K562 (cell line): ENCODE measurements around the gene MBOAT1. TPM values are rescaled to one million over a fixed set of nuclear protein-coding genes. Genes with fewer than 3 reads are reported as not detected.

Experiments used
- ATAC-seq: fragments of 200-7000 bp; cut with Tn5 transposase; 3 replicates; pipeline ENCODE4 v1.9.1; 2020; ENCODE audit warnings: moderate library complexity
- BruUV-seq: library from RNA; stranded (reverse); fragments of 400-500 nt; replicated peaks from 2 replicates; lab custom pipeline; 2021; lab: Mats Ljungman, UMichigan
- CTCF ChIA-PET: fragments of 300-600 bp; formaldehyde crosslinking; extraction: SDS; loops from one replicate; lab custom pipeline; 2021; ENCODE audit warnings: low intra/inter-chr PET ratio; lab: Yijun Ruan, JAX
- POLR2A ChIA-PET: fragments of 300-600, 350-650 bp; sonication (Branson Sonifier 250); formaldehyde crosslinking; extraction: SDS; loops from one replicate; lab custom pipeline; 2021; ENCODE audit warnings: antibody characterized with exemption, inconsistent platforms; lab: Yijun Ruan, JAX
- DNase-seq, 4 experiments: peaks; one replicate each; pipeline versions ENCODE4 v3.0.0 to v3.0.0-alpha.2; 2011 to 2018; ENCODE audit warnings: low spot score in 3 of 4, mixed read lengths in 3 of 4; ENCODE audit errors: extremely low read depth in 1 of 4
- FAIRE-seq: peaks from 2 replicates; lab custom pipeline; 2011; peaks lifted over from hg19 to GRCh38; lab: Jason Lieb, UNC
- H2AFZ ChIP-seq: 2 replicates; pipeline ENCODE4 v1.6.0; 2011; ENCODE audit warnings: low read depth, low read length, control low read depth, inconsistent platforms
- H3K27ac ChIP-seq: fragments of 200-600 bp; 3 replicates; pipeline ENCODE4 v1.8.0; 2011; ENCODE audit warnings: low read depth, mild to moderate bottlenecking, control low read depth, inconsistent platforms, low read length, moderate library complexity, mixed read lengths; ENCODE audit errors: extremely low read depth
- H3K27me3 ChIP-seq, 2 experiments: fragments of 300-600 bp in 1 of 2; 2 replicates in 1 of 2; 3 replicates in 1 of 2; pipeline versions ENCODE4 v1.6.0 to v1.8.0; 2011; ENCODE audit warnings: inconsistent platforms in 2 of 2, low read length in 2 of 2, mild to moderate bottlenecking in 1 of 2, mixed read lengths in 1 of 2, moderate library complexity in 1 of 2; ENCODE audit not compliant: control insufficient read depth in 2 of 2, insufficient read depth in 2 of 2
- H3K36me3 ChIP-seq: fragments of 300-600 bp; 3 replicates; pipeline ENCODE4 v1.8.0; 2011; ENCODE audit warnings: mild to moderate bottlenecking, low read length, inconsistent platforms; ENCODE audit not compliant: control insufficient read depth, insufficient read depth
- H3K4me1 ChIP-seq, 2 experiments: fragments of 200-600 bp in 1 of 2; replicated peaks in 1 of 2; 2 replicates in 1 of 2; 3 replicates in 1 of 2; pipeline versions ENCODE4 v1.5.1 to v1.8.0; 2011; ENCODE audit warnings: inconsistent platforms in 2 of 2, low read length in 2 of 2, mild to moderate bottlenecking in 1 of 2, mixed read lengths in 1 of 2, moderate library complexity in 1 of 2; ENCODE audit not compliant: control insufficient read depth in 2 of 2, insufficient read depth in 2 of 2
- H3K4me2 ChIP-seq: 2 replicates; pipeline ENCODE4 v1.6.1; 2011; ENCODE audit warnings: low read length, control low read depth, inconsistent platforms, mixed read lengths; ENCODE audit not compliant: insufficient read depth
- H3K4me3 ChIP-seq: fragments of 200-600 bp; sonication (generic), shearing (Covaris generic); 2 replicates; pipeline ENCODE4 v1.5.1; 2016; ENCODE audit warnings: control low read depth, inconsistent platforms
- H3K79me2 ChIP-seq: fragments of 200-600 bp; 3 replicates; pipeline ENCODE4 v1.8.0; 2011; ENCODE audit warnings: low read length, inconsistent platforms; ENCODE audit not compliant: control insufficient read depth, insufficient read depth
- H3K9ac ChIP-seq, 2 experiments: 2 replicates each; pipeline versions ENCODE4 v1.6.0 to v1.6.1; 2011; ENCODE audit warnings: low read depth in 2 of 2, low read length in 2 of 2, control low read depth in 1 of 2, inconsistent platforms in 1 of 2, mild to moderate bottlenecking in 1 of 2, mixed read lengths in 1 of 2; ENCODE audit not compliant: insufficient read depth in 1 of 2
- H3K9me1 ChIP-seq: one replicate; pipeline ENCODE4 v1.6.0; 2011; ENCODE audit warnings: inconsistent platforms, mild to moderate bottlenecking, low read length, moderate library complexity; ENCODE audit not compliant: control insufficient read depth, insufficient read depth
- H3K9me3 ChIP-seq: replicated peaks from 2 replicates; pipeline ENCODE4 v1.5.1; 2011; ENCODE audit warnings: low read depth, low read length, inconsistent platforms; ENCODE audit not compliant: control insufficient read depth, insufficient read depth
- H4K20me1 ChIP-seq: replicated peaks from 2 replicates; pipeline ENCODE4 v1.6.1; 2011; ENCODE audit warnings: low read length, inconsistent platforms, mixed read lengths; ENCODE audit not compliant: control insufficient read depth, insufficient read depth
- BHLHE40 ChIP-seq: IDR thresholded peaks from 2 replicates; pipeline ENCODE4 v1.6.1; 2011; ENCODE audit warnings: low read length, improper control_type of control experiment
- SMARCC2 ChIP-seq: fragments of 450-650 bp; IDR thresholded peaks from 2 replicates; pipeline ENCODE4 v1.6.1; 2017; ENCODE audit warnings: antibody characterized with exemption, moderate library complexity, mild to moderate bottlenecking, low read depth
- SMARCE1 ChIP-seq: fragments of 450-650 bp; IDR thresholded peaks from 2 replicates; pipeline ENCODE4 v1.7.1; 2016; ENCODE audit warnings: mild to moderate bottlenecking
- SRSF9 ChIP-seq: fragments of 200-400 bp; formaldehyde crosslinking; IDR thresholded peaks from 2 replicates; pipeline ENCODE4 v1.6.1; 2017; ENCODE audit warnings: low read depth, low read length, borderline replicate concordance
- WGBS: fragments of 100-300 bp; shearing (Covaris generic); methylation state at CpG from one replicate; pipeline ENCODE4 v1.1.6; 2016; ENCODE audit warnings: low coverage, mixed read lengths; ENCODE audit not compliant: insufficient coverage; ENCODE audit errors: missing lambda C conversion rate; 5-methylcytosine and 5-hydroxymethylcytosine counted together
- in situ Hi-C: fragments of 300-500 bp; cut with MboI; formaldehyde crosslinking; loops from 4 replicates; pipeline ENCODE4 v1.15.0; 2018; ENCODE audit warnings: inconsistent platforms, mixed read lengths
- intact Hi-C: fragments of 100-400 bp; cut with micrococcal nuclease; formaldehyde crosslinking; loops from 2 replicates; pipeline ENCODE4 v1.14.2; 2022
- polyA plus RNA-seq, 8 experiments: library from polyadenylated mRNA; depleted of rRNA in 4 of 8; stranded (reverse) in 5 of 8; unstranded in 3 of 8; fragments of >200 nt; fragmentation: Nextera tagmentation in 2 of 8; fragmentation: Illumina TruSeq in 1 of 8; extraction: Ambion mirVana in 2 of 8; extraction: Trizol in 1 of 8; gene quantifications; 2 replicates each; pipeline versions ENCODE4 v1.2.1 to v1.2.3, GENCODE V29; 2011 to 2014; ENCODE audit warnings: inconsistent platforms in 1 of 8, missing spikeins in 1 of 8
- total RNA-seq, 7 experiments: library from RNA; depleted of rRNA in 6 of 7; stranded (reverse); fragments of >200 nt in 6 of 7; fragmentation: Illumina TruSeq in 2 of 7; extraction: Trizol in 2 of 7; gene quantifications; 2 replicates each; pipeline versions ENCODE4 v1.2.1 to v1.2.3, GENCODE V29; 2011 to 2021; ENCODE audit warnings: low replicate concordance in 1 of 7
- TF ChIP-seq, protein P1 (sequence below): fragments of 200-800 bp; sonication (Bioruptor generic); IDR thresholded peaks from 2 replicates; pipeline ENCODE4 v1.6.1; 2017; ENCODE audit warnings: missing genetic modification characterization, missing compliant biosample characterization

MBOAT1 gene
- total and polyA plus RNA-seq, 9 of the 15 experiments (the other 6 are each of a cell fraction or from before 2014, with no cell fraction given) = 0.13 to 16.5 (median 10.3) TPM

- TF ChIP-seq SMARCE1 (peak; percentile 48; the same call in 1 of the 2 replicates), SRSF9 (no peak)
- TF ChIP-seq, protein P1, sequence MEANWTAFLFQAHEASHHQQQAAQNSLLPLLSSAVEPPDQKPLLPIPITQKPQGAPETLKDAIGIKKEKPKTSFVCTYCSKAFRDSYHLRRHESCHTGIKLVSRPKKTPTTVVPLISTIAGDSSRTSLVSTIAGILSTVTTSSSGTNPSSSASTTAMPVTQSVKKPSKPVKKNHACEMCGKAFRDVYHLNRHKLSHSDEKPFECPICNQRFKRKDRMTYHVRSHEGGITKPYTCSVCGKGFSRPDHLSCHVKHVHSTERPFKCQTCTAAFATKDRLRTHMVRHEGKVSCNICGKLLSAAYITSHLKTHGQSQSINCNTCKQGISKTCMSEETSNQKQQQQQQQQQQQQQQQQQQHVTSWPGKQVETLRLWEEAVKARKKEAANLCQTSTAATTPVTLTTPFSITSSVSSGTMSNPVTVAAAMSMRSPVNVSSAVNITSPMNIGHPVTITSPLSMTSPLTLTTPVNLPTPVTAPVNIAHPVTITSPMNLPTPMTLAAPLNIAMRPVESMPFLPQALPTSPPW (CRISPR knock-in tag) = peak; percentile 35; the same call in 1 of the 2 replicates
Observed at GRCh38 chr6:20223141-20223540, 10.9 kb upstream of the MBOAT1 start (continued).

DNA sequence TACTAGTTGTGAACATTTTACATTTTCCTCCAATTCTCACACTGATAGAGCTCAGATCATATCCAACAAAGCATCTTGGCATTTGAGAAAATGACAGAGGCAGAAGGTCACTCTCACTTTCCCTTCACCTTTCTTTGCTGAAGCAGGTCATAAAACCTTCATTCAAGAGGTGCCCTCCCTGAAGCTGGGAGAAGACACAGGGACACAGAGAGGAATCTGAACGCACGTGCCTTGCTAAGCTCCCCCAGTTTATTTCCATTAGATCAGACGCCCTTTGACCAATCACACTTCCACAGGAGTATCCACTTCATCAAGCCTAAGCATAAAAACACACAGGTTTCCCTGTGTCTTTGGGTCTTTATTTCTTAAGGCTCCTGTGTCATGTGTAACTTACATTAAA lies 9.2 kb upstream of the MBOAT1 start:
- Histone ChIP-seq H3K36me3 (no peaks in the 10 kb centered on the region), H3K4me3 (no peak overlapping the region), H3K9ac (no peak overlapping the region), H3K9me3 (no peaks in the 10 kb centered on the region), H3K9me1 (no peaks in the 10 kb centered on the region), H2AFZ (peak overlapping the region; percentile 41), H4K20me1 (no peaks in the 10 kb centered on the region), H3K4me1 (peaks cover 11 to 24% of the 10 kb centered on the region in 2 experiments), H3K4me2 (no peak overlapping the region), H3K27me3 (no peaks in the 10 kb centered on the region), H3K79me2 (no peaks in the 10 kb centered on the region), H3K27ac (no peak overlapping the region)
- FAIRE-seq (no peak), ATAC-seq (no peak), DNase-seq (no peak)
- BruUV-seq = no TSS peak
- 30% methylated on average over 3 of the region's 3 CpGs for WGBS
- ChIA-PET POLR2A (interaction anchor here (0.7 to 2.0 kb wide), 3 partner anchors 9 to 23 kb away, joined by 3 to 13 read pairs (median 3); partner anchors contain the start of gene MBOAT1), CTCF (no interaction called here)
- no peak for TF ChIP-seq SMARCC2
- TF ChIP-seq BHLHE40 = peak; percentile 46; the same call in 1 of the 2 replicates
- in situ Hi-C loops = no loop called here
- intact Hi-C loops = no loop called here
